HG03039 (cell line): ENCODE data around the gene SLC4A7.

Experiments
- ATAC-seq: cut with Tn5 transposase; IDR thresholded peaks from one replicate; pipeline ENCODE4 v1.9.1; 2021; ENCODE audit warnings: mild to moderate bottlenecking, moderate library complexity; ENCODE audit not compliant: unreplicated experiment

The SLC4A7 gene

GRCh38 chr3:27326629-27327545 lies 157.3 kb downstream of the SLC4A7 start:
- ATAC-seq = no peak

- no peak for ATAC-seq
Observed at GRCh38 chr3:27326202-27326601, 158.0 kb downstream of the SLC4A7 start.

- no peak for ATAC-seq
Observed at GRCh38 chr3:27325419-27325818, 158.8 kb downstream of the SLC4A7 start.

GRCh38 chr3:27324686-27325085 lies 159.5 kb downstream of the SLC4A7 start:
- no peak for ATAC-seq

GRCh38 chr3:27323087-27323570 lies 161.1 kb downstream of the SLC4A7 start:
- ATAC-seq = no peak
